ENCODE results near the gene PDZD2. TPM values are rescaled to one million over a fixed set of nuclear protein-coding genes. Genes with fewer than 3 reads are reported as not detected.

Gene PDZD2
- total RNA-seq, 1 experiment from 2014 or later = 0.37 TPM

- ATAC-seq (no peak), DNase-seq (ENCODE audit: low read depth, low spot score) (no peak)
- CTCF ChIA-PET = no interaction called here
- no peak overlapping the region for H3K27ac ChIP-seq (ENCODE audit: low read depth, low read length)
- BruUV-seq (replicated peaks) = no TSS peak
- intact Hi-C loops (cut with micrococcal nuclease) = no loop called here
- no peaks in the 10 kb centered on the region for H3K9me3 ChIP-seq (ENCODE audit: control insufficient read depth in 1 of 2, insufficient read depth in 1 of 2, low read depth in 1 of 2, low read length in 2 of 2)
- H3K9ac ChIP-seq (ENCODE audit: low read length) = no peak overlapping the region
- RAD21 ChIA-PET (ENCODE audit: low non-redundant PET in 1 of 2, low total read pairs in 2 of 2, uncharacterized antibody in 2 of 2, unreplicated experiment in 2 of 2) = no interaction called here
- H3K79me2 ChIP-seq (ENCODE audit: insufficient read depth, low read length) = no peaks in the 10 kb centered on the region
- H3K4me3 ChIP-seq (replicated peaks in 1 of 2; ENCODE audit: low read depth in 1 of 2, low read length in 2 of 2) = no peak overlapping the region
- TF ChIP-seq, protein P1, sequence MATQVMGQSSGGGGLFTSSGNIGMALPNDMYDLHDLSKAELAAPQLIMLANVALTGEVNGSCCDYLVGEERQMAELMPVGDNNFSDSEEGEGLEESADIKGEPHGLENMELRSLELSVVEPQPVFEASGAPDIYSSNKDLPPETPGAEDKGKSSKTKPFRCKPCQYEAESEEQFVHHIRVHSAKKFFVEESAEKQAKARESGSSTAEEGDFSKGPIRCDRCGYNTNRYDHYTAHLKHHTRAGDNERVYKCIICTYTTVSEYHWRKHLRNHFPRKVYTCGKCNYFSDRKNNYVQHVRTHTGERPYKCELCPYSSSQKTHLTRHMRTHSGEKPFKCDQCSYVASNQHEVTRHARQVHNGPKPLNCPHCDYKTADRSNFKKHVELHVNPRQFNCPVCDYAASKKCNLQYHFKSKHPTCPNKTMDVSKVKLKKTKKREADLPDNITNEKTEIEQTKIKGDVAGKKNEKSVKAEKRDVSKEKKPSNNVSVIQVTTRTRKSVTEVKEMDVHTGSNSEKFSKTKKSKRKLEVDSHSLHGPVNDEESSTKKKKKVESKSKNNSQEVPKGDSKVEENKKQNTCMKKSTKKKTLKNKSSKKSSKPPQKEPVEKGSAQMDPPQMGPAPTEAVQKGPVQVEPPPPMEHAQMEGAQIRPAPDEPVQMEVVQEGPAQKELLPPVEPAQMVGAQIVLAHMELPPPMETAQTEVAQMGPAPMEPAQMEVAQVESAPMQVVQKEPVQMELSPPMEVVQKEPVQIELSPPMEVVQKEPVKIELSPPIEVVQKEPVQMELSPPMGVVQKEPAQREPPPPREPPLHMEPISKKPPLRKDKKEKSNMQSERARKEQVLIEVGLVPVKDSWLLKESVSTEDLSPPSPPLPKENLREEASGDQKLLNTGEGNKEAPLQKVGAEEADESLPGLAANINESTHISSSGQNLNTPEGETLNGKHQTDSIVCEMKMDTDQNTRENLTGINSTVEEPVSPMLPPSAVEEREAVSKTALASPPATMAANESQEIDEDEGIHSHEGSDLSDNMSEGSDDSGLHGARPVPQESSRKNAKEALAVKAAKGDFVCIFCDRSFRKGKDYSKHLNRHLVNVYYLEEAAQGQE (IDR thresholded peaks at IDR 0.05; ENCODE audit: low read depth) = no peak
- TF ChIP-seq EZH2 (IDR thresholded peaks at IDR 0.05) (no peak), EGR1 (IDR thresholded peaks at IDR 0.05; ENCODE audit: low read depth) (no peak), CEBPB (IDR thresholded peaks at IDR 0.05; ENCODE audit: low read depth) (no peak), MAX (IDR thresholded peaks at IDR 0.05) (no peak), RAD21 (IDR thresholded peaks at IDR 0.05; ENCODE audit: low read depth) (no peak), JUND (IDR thresholded peaks at IDR 0.05) (no peak), ATF3 (IDR thresholded peaks at IDR 0.05) (no peak), ELF1 (IDR thresholded peaks at IDR 0.05; ENCODE audit: borderline replicate concordance, low read depth) (no peak)
- H4K20me1 ChIP-seq (ENCODE audit: insufficient read depth) = no peaks in the 10 kb centered on the region
- no peak overlapping the region for H3K4me2 ChIP-seq (ENCODE audit: low read length)
- no peaks in the 10 kb centered on the region for H3K27me3 ChIP-seq (ENCODE audit: insufficient read depth, low read length)
- no peaks in the 10 kb centered on the region for H3K4me1 ChIP-seq (ENCODE audit: control insufficient read depth in 1 of 2, insufficient read depth in 2 of 2, low read length in 2 of 2)
- no peak overlapping the region for H2AFZ ChIP-seq (ENCODE audit: low read depth, low read length, poor library complexity, severe bottlenecking)
- POLR2A ChIA-PET = no interaction called here
- H3K9me2 ChIP-seq (ENCODE audit: insufficient read depth) = no peaks in the 10 kb centered on the region
- H3K36me3 ChIP-seq (ENCODE audit: control insufficient read depth in 1 of 2, insufficient read depth in 2 of 2, low read length in 2 of 2) = no peaks in the 10 kb centered on the region
These were observed 99.3 kb downstream of the PDZD2 start for GRCh38 chr5:31738199-31738598.
